IPS DF 6.9 (cell line): Measurements from ENCODE around the gene UTP25.
"Not testable (repeated sequence)": the region's sequence is repeated elsewhere in the genome, so short reads cannot be mapped to it uniquely, and the experiment has no call there.

ENCODE experiments used
- DNase-seq: peaks from one replicate; pipeline ENCODE4 v3.0.0-alpha.2; 2013; ENCODE audit warnings: low read depth, low spot score
- H3K27ac ChIP-seq: one replicate; pipeline ENCODE4 v1.5.1; 2013; ENCODE audit warnings: low read length, control low read depth
- H3K27me3 ChIP-seq: 2 replicates; pipeline ENCODE4 v1.6.1; 2013; ENCODE audit warnings: mild to moderate bottlenecking, low read length; ENCODE audit not compliant: control insufficient read depth, insufficient read depth
- H3K36me3 ChIP-seq: 2 replicates; pipeline ENCODE4 v1.6.1; 2013; ENCODE audit warnings: low read length; ENCODE audit not compliant: control insufficient read depth, insufficient read depth
- H3K4me1 ChIP-seq: 2 replicates; pipeline ENCODE4 v1.6.1; 2013; ENCODE audit warnings: low read length; ENCODE audit not compliant: control insufficient read depth, insufficient read depth
- H3K4me3 ChIP-seq: 2 replicates; pipeline ENCODE4 v1.5.1; 2013; ENCODE audit warnings: mild to moderate bottlenecking, low read length
- H3K9me3 ChIP-seq: 2 replicates; pipeline ENCODE4 v1.6.1; 2013; ENCODE audit warnings: low read length, inconsistent platforms; ENCODE audit not compliant: control insufficient read depth, insufficient read depth
- WGBS: extraction: QIAGEN DNeasy Blood & Tissue Kit; methylation state at CpG from one replicate; pipeline ENCODE4 v1.1.7; 2013; ENCODE audit warnings: mixed read lengths, missing lambda C conversion rate; ENCODE audit not compliant: insufficient read length, insufficient coverage; 5-methylcytosine and 5-hydroxymethylcytosine counted together

The UTP25 gene

GRCh38 chr1:209790286-209791193, 37.2 kb upstream of the UTP25 start:
- no peak for DNase-seq
- Histone ChIP-seq H3K4me3 (no peak overlapping the region), H3K27me3 (no peaks in the 10 kb centered on the region), H3K9me3 (no peaks in the 10 kb centered on the region), H3K27ac (no peak overlapping the region), H3K4me1 (no peaks in the 10 kb centered on the region), H3K36me3 (peaks cover 8% of the 10 kb centered on the region; the same call in 1 of the 2 replicates)
- no CpG with 5 or more reads among the region's 10 CpGs for WGBS

- no peak overlapping the region for H3K27ac ChIP-seq
- no peak overlapping the region for H3K4me3 ChIP-seq
- no peak for DNase-seq
- H3K9me3 ChIP-seq: no peaks in the 10 kb centered on the region
- no CpG with 5 or more reads among the region's 1 CpG for WGBS
- H3K4me1 ChIP-seq: no peaks in the 10 kb centered on the region
- H3K36me3 ChIP-seq: peaks cover 8% of the 10 kb centered on the region; the same call in 1 of the 2 replicates
- no peaks in the 10 kb centered on the region for H3K27me3 ChIP-seq
Measured at GRCh38 chr1:209791920-209792319, 35.9 kb upstream of the UTP25 start.

GRCh38 chr1:209793711-209794110, 34.1 kb upstream of the UTP25 start:
- H3K27me3 ChIP-seq, H3K27ac ChIP-seq, H3K36me3 ChIP-seq, H3K9me3 ChIP-seq, H3K4me1 ChIP-seq, H3K4me3 ChIP-seq, DNase-seq: not testable (repeated sequence)
- WGBS: no CpG with 5 or more reads among the region's 3 CpGs

GRCh38 chr1:209797978-209798639, 29.7 kb upstream of the UTP25 start:
- Histone ChIP-seq H3K27ac (no peak overlapping the region), H3K36me3 (no peaks in the 10 kb centered on the region), H3K9me3 (no peaks in the 10 kb centered on the region), H3K27me3 (no peaks in the 10 kb centered on the region), H3K4me1 (no peaks in the 10 kb centered on the region), H3K4me3 (no peak overlapping the region)
- DNase-seq: no peak
- WGBS: no CpG with 5 or more reads among the region's 9 CpGs

- Histone ChIP-seq H3K4me1 (no peaks in the 10 kb centered on the region; the same call in 1 of the 2 replicates), H3K27ac (no peak overlapping the region), H3K36me3 (no peaks in the 10 kb centered on the region), H3K27me3 (no peaks in the 10 kb centered on the region), H3K9me3 (no peaks in the 10 kb centered on the region), H3K4me3 (no peak overlapping the region)
- no peak for DNase-seq
- WGBS: no CpG with 5 or more reads among the region's 5 CpGs
Measured at GRCh38 chr1:209800984-209801834, 26.6 kb upstream of the UTP25 start.

- Histone ChIP-seq H3K4me1 (no peaks in the 10 kb centered on the region; the same call in 1 of the 2 replicates), H3K27ac (no peak overlapping the region), H3K27me3 (no peaks in the 10 kb centered on the region), H3K36me3 (no peaks in the 10 kb centered on the region), H3K4me3 (no peak overlapping the region), H3K9me3 (no peaks in the 10 kb centered on the region)
- WGBS: no CpG with 5 or more reads among the region's 4 CpGs
- no peak for DNase-seq
Measured at GRCh38 chr1:209802117-209802779, 25.5 kb upstream of the UTP25 start.

- Histone ChIP-seq H3K9me3 (no peaks in the 10 kb centered on the region), H3K36me3 (no peaks in the 10 kb centered on the region), H3K4me1 (no peaks in the 10 kb centered on the region; the same call in 1 of the 2 replicates), H3K27me3 (no peaks in the 10 kb centered on the region), H3K4me3 (no peak overlapping the region), H3K27ac (no peak overlapping the region)
- no CpG with 5 or more reads among the region's 4 CpGs for WGBS
- DNase-seq: no peak
Measured at GRCh38 chr1:209802780-209803152, 25.0 kb upstream of the UTP25 start.

GRCh38 chr1:209803568-209803967, 24.2 kb upstream of the UTP25 start:
- no peaks in the 10 kb centered on the region for H3K9me3 ChIP-seq
- no peak overlapping the region for H3K27ac ChIP-seq
- no peaks in the 10 kb centered on the region for H3K27me3 ChIP-seq
- no peaks in the 10 kb centered on the region for H3K36me3 ChIP-seq
- no peak for DNase-seq
- H3K4me1 ChIP-seq: no peaks in the 10 kb centered on the region; the same call in 1 of the 2 replicates
- H3K4me3 ChIP-seq: no peak overlapping the region
- WGBS: no CpG with 5 or more reads among the region's 1 CpG

GRCh38 chr1:209805341-209805781, 22.4 kb upstream of the UTP25 start:
- Histone ChIP-seq H3K4me1 (no peaks in the 10 kb centered on the region; the same call in 1 of the 2 replicates), H3K27me3 (no peaks in the 10 kb centered on the region), H3K27ac (no peak overlapping the region), H3K36me3 (no peaks in the 10 kb centered on the region), H3K4me3 (peak overlapping the region; percentile 76; the same call in 1 of the 2 replicates), H3K9me3 (no peaks in the 10 kb centered on the region)
- DNase-seq: no peak
- no CpG with 5 or more reads among the region's 19 CpGs for WGBS
